NT2/D1 (cell line): ENCODE measurements around the gene ARHGEF40.
A peak's percentile ranks its signal among the peaks of the same experiment; 100 is the strongest.

ENCODE experiments used
- DNase-seq: peaks from one replicate; pipeline ENCODE4 v3.0.0-alpha.2; 2011; ENCODE audit warnings: low read depth, low spot score
- H3K27me3 ChIP-seq: 2 replicates; pipeline ENCODE4 v1.6.0; 2011; ENCODE audit warnings: mild to moderate bottlenecking; ENCODE audit not compliant: insufficient read length, insufficient read depth
- H3K36me3 ChIP-seq: 2 replicates; pipeline ENCODE4 v1.6.1; 2011; ENCODE audit warnings: mild to moderate bottlenecking, low read length, mixed read lengths; ENCODE audit not compliant: insufficient read depth, insufficient read length
- H3K4me1 ChIP-seq: 2 replicates; pipeline ENCODE4 v1.5.1; 2011; ENCODE audit not compliant: insufficient read depth, insufficient read length
- H3K4me3 ChIP-seq: 2 replicates; pipeline ENCODE4 v1.5.1; 2011; ENCODE audit warnings: low read depth; ENCODE audit not compliant: insufficient read length
- H3K9ac ChIP-seq: 2 replicates; pipeline ENCODE4 v1.6.0; 2011; ENCODE audit warnings: low read depth; ENCODE audit not compliant: insufficient read length
- H3K9me3 ChIP-seq: 2 replicates; pipeline ENCODE4 v1.5.1; 2011; ENCODE audit warnings: mild to moderate bottlenecking, low read length; ENCODE audit not compliant: insufficient read depth
- SUZ12 ChIP-seq: IDR thresholded peaks from 2 replicates; pipeline ENCODE4 v1.6.1; 2011; ENCODE audit not compliant: insufficient read length, insufficient read depth; ENCODE audit errors: extremely low read depth
- YY1 ChIP-seq: IDR thresholded peaks from 2 replicates; pipeline ENCODE4 v1.6.1; 2011; ENCODE audit not compliant: insufficient read length, insufficient read depth
- ZNF274 ChIP-seq: IDR thresholded peaks from 2 replicates; pipeline ENCODE4 v1.6.1; 2011; ENCODE audit warnings: mild to moderate bottlenecking, low read depth, low read length

Gene ARHGEF40

GRCh38 chr14:21092273-21093011, 22.3 kb downstream of the ARHGEF40 start:
- no peak for TF ChIP-seq SUZ12
- no peak for TF ChIP-seq ZNF274
- TF ChIP-seq YY1: no peak
- H3K36me3 ChIP-seq: peaks cover 58% of the 10 kb centered on the region

GRCh38 chr14:21093018-21093417, 22.9 kb downstream of the ARHGEF40 start:
- Histone ChIP-seq H3K9ac (peak overlapping the region; percentile 72), H3K36me3 (peaks cover 54% of the 10 kb centered on the region), H3K27me3 (no peaks in the 10 kb centered on the region), H3K4me3 (no peak overlapping the region), H3K9me3 (no peaks in the 10 kb centered on the region; the same call in 1 of the 2 replicates), H3K4me1 (peaks cover 9% of the 10 kb centered on the region)
- TF ChIP-seq YY1 (no peak), ZNF274 (no peak), SUZ12 (no peak)
- no peak for DNase-seq

More at GRCh38 chr14:21092273-21093011, 22.3 kb downstream of the ARHGEF40 start:
- H3K9ac ChIP-seq: no peak overlapping the region
- H3K4me1 ChIP-seq: peaks cover 9% of the 10 kb centered on the region
- H3K27me3 ChIP-seq: no peaks in the 10 kb centered on the region
- no peak for DNase-seq
- H3K9me3 ChIP-seq: no peaks in the 10 kb centered on the region; the same call in 1 of the 2 replicates
- no peak overlapping the region for H3K4me3 ChIP-seq

GRCh38 chr14:21093769-21094681, 23.9 kb downstream of the ARHGEF40 start:
- Histone ChIP-seq H3K9me3 (no peaks in the 10 kb centered on the region; the same call in 1 of the 2 replicates), H3K4me1 (peaks cover 9% of the 10 kb centered on the region), H3K36me3 (peaks cover 44% of the 10 kb centered on the region), H3K4me3 (peak overlapping the region; percentile 29), H3K9ac (peak overlapping the region; percentile 72), H3K27me3 (no peaks in the 10 kb centered on the region)
- TF ChIP-seq ZNF274 (no peak), SUZ12 (no peak), YY1 (no peak)
- DNase-seq: peak; percentile 94

- Histone ChIP-seq H3K9me3 (no peaks in the 10 kb centered on the region; the same call in 1 of the 2 replicates), H3K36me3 (peaks cover 28% of the 10 kb centered on the region), H3K4me3 (no peak overlapping the region), H3K27me3 (no peaks in the 10 kb centered on the region), H3K4me1 (peaks cover 9% of the 10 kb centered on the region), H3K9ac (no peak overlapping the region)
- no peak for DNase-seq
- TF ChIP-seq ZNF274: no peak
- TF ChIP-seq SUZ12: no peak
- no peak for TF ChIP-seq YY1
Measured at GRCh38 chr14:21095430-21096205, 25.5 kb downstream of the ARHGEF40 start.

- no peak overlapping the region for H3K4me3 ChIP-seq
- TF ChIP-seq SUZ12 (no peak), YY1 (no peak), ZNF274 (no peak)
- H3K9me3 ChIP-seq: no peaks in the 10 kb centered on the region; the same call in 1 of the 2 replicates
- no peak for DNase-seq
- H3K9ac ChIP-seq: no peak overlapping the region
- no peaks in the 10 kb centered on the region for H3K27me3 ChIP-seq
- peaks cover 22% of the 10 kb centered on the region for H3K36me3 ChIP-seq
- peaks cover 11% of the 10 kb centered on the region for H3K4me1 ChIP-seq
Measured at GRCh38 chr14:21096438-21096837, 26.3 kb downstream of the ARHGEF40 start.

GRCh38 chr14:21096978-21097635, 27.0 kb downstream of the ARHGEF40 start:
- H3K4me1 ChIP-seq: peaks cover 16% of the 10 kb centered on the region

More at GRCh38 chr14:21096978-21097635, 27.0 kb downstream of the ARHGEF40 start:
- Histone ChIP-seq H3K4me3 (peak overlapping the region; percentile 27), H3K9ac (peak overlapping the region; percentile 67), H3K36me3 (peaks cover 16% of the 10 kb centered on the region), H3K9me3 (no peaks in the 10 kb centered on the region; the same call in 1 of the 2 replicates), H3K27me3 (no peaks in the 10 kb centered on the region)
- no peak for DNase-seq
- no peak for TF ChIP-seq YY1
- TF ChIP-seq ZNF274: no peak
- no peak for TF ChIP-seq SUZ12
